SU-DHL-6 (cell line): ENCODE data around the gene ENDOV.

ENCODE experiments used
- H2AFZ ChIP-seq: fragments of 200-600 bp; sonication (generic); 2 replicates; pipeline ENCODE4 v1.6.1; 2014; ENCODE audit warnings: low read depth, mild to moderate bottlenecking, moderate library complexity, mixed read lengths, antibody characterized with exemption, low read length; ENCODE audit not compliant: severe bottlenecking
- H3F3A ChIP-seq: fragments of 200-600 bp; shearing (Covaris generic); 2 replicates; pipeline ENCODE4 v1.6.0; 2016; ENCODE audit warnings: antibody characterized with exemption, mild to moderate bottlenecking; ENCODE audit not compliant: insufficient read depth
- H3K27ac ChIP-seq: fragments of 200-600 bp; sonication (generic); 2 replicates; pipeline ENCODE4 v1.5.1; 2016; ENCODE audit warnings: low read depth, mild to moderate bottlenecking, low read length, moderate library complexity, mixed read lengths
- H3K27me3 ChIP-seq: fragments of 200-600 bp; sonication (generic), shearing (Covaris generic); 2 replicates; pipeline ENCODE4 v1.6.0; 2014; ENCODE audit warnings: mild to moderate bottlenecking, low read length
- H3K36me3 ChIP-seq: fragments of 200-600 bp; sonication (generic); 2 replicates; pipeline ENCODE4 v1.6.1; 2014; ENCODE audit warnings: mild to moderate bottlenecking, low read length, mixed read lengths
- H3K4me2 ChIP-seq: fragments of 300-600, 200-600 bp; shearing (Covaris generic), sonication (generic); 2 replicates; pipeline ENCODE4 v1.6.0; 2014; ENCODE audit warnings: low read length, low read depth, mild to moderate bottlenecking; ENCODE audit not compliant: poor library complexity, severe bottlenecking
- H3K4me3 ChIP-seq: fragments of 200-600 bp; sonication (generic); 2 replicates; pipeline ENCODE4 v1.5.1; 2014; ENCODE audit warnings: antibody characterized with exemption, low read length, mild to moderate bottlenecking, mixed read lengths; ENCODE audit not compliant: insufficient read depth, poor library complexity, severe bottlenecking
- H3K79me2 ChIP-seq: fragments of 200-600 bp; sonication (generic); 2 replicates; pipeline ENCODE4 v1.6.1; 2014; ENCODE audit warnings: mild to moderate bottlenecking, low read length, moderate library complexity; ENCODE audit not compliant: insufficient read depth
- H3K9ac ChIP-seq: fragments of 200-600 bp; sonication (generic); 2 replicates; pipeline ENCODE4 v1.7.0; 2014; ENCODE audit warnings: mild to moderate bottlenecking, low read length
- H3K9me2 ChIP-seq: fragments of 200-600 bp; sonication (generic); replicated peaks from 2 replicates; pipeline ENCODE4 v1.6.1; 2014; ENCODE audit warnings: low read length; ENCODE audit not compliant: insufficient read depth
- H3K9me3 ChIP-seq: fragments of 200-600 bp; sonication (generic); 2 replicates; pipeline ENCODE4 v1.6.1; 2014; ENCODE audit warnings: low read length, mixed read lengths; ENCODE audit not compliant: insufficient read depth
- H4K20me1 ChIP-seq: fragments of 200-600 bp; sonication (generic); 2 replicates; pipeline ENCODE4 v1.6.1; 2014; ENCODE audit warnings: low read depth, mild to moderate bottlenecking, antibody characterized with exemption, low read length, moderate library complexity, mixed read lengths
- EZH2phosphoT487 ChIP-seq: fragments of 200-600 bp; sonication (generic), shearing (Covaris generic); conservative IDR thresholded peaks from 2 replicates; pipeline ENCODE4 v1.6.1; 2018; ENCODE audit warnings: mild to moderate bottlenecking, antibody characterized with exemption, low read length, moderate library complexity, mixed read lengths
- TF ChIP-seq, protein P1 (sequence below): fragments of 200-600 bp; sonication (generic); IDR thresholded peaks from one replicate; pipeline ENCODE4 v1.5.1; 2017; ENCODE audit warnings: antibody characterized with exemption, mild to moderate bottlenecking, low read length, moderate library complexity; ENCODE audit not compliant: insufficient read depth, poor library complexity, severe bottlenecking

Gene ENDOV

DNA sequence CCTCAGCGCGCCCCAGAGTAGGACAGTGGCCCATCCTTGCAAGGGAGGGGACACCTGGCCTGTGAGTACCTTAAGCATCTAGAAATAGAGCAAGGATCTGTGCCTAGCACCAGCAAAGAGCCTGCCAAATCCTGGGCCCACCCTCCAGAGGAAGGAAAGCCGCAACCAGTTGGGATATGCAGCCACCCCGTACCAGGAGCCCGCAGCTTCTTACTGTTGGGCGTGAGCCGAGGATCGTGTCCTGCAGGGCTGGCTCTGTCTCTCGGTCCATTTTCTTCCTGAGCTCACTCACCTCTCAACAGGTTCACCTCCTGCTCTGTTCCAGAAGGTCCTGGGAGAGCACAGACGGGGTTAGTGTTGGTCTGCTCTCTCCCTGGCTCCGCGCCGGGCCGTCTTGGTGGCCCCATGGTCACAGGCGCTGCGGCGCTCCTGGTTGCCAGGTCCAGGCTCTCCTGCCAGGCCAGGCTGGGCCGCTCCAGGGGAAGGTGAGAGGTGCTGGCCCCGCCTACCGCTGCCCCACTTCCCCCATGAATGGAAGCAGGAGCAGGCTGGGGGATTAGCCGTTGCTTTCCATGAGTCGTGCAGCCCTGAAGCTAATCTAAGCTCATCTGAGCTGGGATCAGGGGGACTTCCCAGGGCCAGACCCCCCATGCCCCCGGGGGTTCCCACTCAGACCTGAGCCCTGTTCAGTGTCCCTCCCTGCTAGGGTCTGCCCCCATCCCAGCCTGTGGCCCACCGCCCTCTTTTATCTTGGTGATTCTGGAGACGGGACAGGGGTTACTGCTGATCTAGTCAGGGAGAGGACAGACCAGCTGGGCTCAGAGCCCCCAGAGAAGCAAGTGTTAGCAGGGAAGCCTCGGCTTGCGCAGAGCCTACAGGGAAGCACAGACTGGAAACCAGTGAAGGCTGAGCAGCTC, 12.7 kb downstream of the ENDOV start:
- H3K79me2 ChIP-seq = no peaks in the 10 kb centered on the region
- no peak overlapping the region for H3K4me2 ChIP-seq
- no peak overlapping the region for H2AFZ ChIP-seq
- no peaks in the 10 kb centered on the region for H3K27me3 ChIP-seq
- H3K4me3 ChIP-seq = no peak overlapping the region
- TF ChIP-seq EZH2phosphoT487 = no peak
- TF ChIP-seq, protein P1, sequence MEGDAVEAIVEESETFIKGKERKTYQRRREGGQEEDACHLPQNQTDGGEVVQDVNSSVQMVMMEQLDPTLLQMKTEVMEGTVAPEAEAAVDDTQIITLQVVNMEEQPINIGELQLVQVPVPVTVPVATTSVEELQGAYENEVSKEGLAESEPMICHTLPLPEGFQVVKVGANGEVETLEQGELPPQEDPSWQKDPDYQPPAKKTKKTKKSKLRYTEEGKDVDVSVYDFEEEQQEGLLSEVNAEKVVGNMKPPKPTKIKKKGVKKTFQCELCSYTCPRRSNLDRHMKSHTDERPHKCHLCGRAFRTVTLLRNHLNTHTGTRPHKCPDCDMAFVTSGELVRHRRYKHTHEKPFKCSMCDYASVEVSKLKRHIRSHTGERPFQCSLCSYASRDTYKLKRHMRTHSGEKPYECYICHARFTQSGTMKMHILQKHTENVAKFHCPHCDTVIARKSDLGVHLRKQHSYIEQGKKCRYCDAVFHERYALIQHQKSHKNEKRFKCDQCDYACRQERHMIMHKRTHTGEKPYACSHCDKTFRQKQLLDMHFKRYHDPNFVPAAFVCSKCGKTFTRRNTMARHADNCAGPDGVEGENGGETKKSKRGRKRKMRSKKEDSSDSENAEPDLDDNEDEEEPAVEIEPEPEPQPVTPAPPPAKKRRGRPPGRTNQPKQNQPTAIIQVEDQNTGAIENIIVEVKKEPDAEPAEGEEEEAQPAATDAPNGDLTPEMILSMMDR = no peak
- H4K20me1 ChIP-seq = no peaks in the 10 kb centered on the region
- no peaks in the 10 kb centered on the region for H3K36me3 ChIP-seq
- no peaks in the 10 kb centered on the region for H3K9me2 ChIP-seq
- H3K9me3 ChIP-seq = no peaks in the 10 kb centered on the region
- no peaks in the 10 kb centered on the region for H3F3A ChIP-seq
- no peak overlapping the region for H3K9ac ChIP-seq
- no peak overlapping the region for H3K27ac ChIP-seq

DNA sequence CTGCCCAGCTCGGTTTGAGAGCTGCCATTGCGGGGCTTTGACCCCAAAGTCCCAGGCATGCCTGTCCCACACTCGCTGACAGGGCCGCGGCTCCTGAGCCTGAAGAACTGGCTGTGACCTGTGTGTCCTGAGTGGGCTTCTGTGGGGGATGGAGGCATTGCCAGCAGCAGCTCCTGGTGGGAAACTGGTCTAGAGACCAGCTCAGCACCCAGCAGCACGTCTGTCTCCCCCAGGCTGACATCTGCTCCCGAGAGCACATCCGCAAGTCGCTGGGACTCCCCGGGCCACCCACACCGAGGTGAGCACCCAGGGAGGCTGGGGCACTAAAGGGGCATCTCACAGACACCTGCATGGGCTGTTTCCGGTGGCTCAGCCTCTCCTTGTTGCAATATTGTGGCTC, 13.4 kb downstream of the ENDOV start:
- no peaks in the 10 kb centered on the region for H3K27me3 ChIP-seq
- TF ChIP-seq, protein P1 = no peak

DNA sequence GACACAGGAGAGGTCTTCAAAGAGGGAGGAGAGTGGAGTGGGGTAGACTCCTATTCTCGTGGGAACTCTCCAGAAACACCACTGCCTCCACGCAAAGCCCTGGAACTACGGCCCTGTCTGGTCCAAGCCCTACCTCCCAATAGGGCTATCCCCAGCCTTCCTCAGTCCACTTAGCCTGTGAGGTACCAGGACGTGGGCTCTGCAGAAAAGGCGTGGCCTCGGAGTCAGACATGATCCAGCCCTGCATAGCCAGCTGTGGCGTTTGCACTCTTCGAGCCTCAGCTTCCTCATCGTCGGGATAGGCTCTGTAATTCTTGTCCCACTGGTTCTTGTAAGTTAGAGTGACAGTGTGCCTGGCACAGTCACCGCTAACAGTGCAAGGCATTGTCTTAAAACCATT, 13.8 kb downstream of the ENDOV start:
- no peaks in the 10 kb centered on the region for H3K27me3 ChIP-seq

More for the DNA sequence above, 13.4 kb downstream of the ENDOV start:
- Histone ChIP-seq H3F3A (no peaks in the 10 kb centered on the region), H3K79me2 (no peaks in the 10 kb centered on the region), H3K9ac (no peak overlapping the region), H3K4me2 (no peak overlapping the region), H3K27ac (no peak overlapping the region), H3K9me3 (no peaks in the 10 kb centered on the region), H2AFZ (no peak overlapping the region), H3K36me3 (no peaks in the 10 kb centered on the region), H4K20me1 (no peaks in the 10 kb centered on the region), H3K4me3 (no peak overlapping the region), H3K9me2 (no peaks in the 10 kb centered on the region)

More for the DNA sequence above, 13.8 kb downstream of the ENDOV start:
- no peaks in the 10 kb centered on the region for H3F3A ChIP-seq
- no peaks in the 10 kb centered on the region for H3K36me3 ChIP-seq
- H3K79me2 ChIP-seq = no peaks in the 10 kb centered on the region
- no peaks in the 10 kb centered on the region for H4K20me1 ChIP-seq
- no peak overlapping the region for H3K4me3 ChIP-seq
- H3K4me2 ChIP-seq = no peak overlapping the region
- no peak overlapping the region for H3K9ac ChIP-seq
- no peak overlapping the region for H2AFZ ChIP-seq
- H3K9me2 ChIP-seq = no peaks in the 10 kb centered on the region
- H3K27ac ChIP-seq = no peak overlapping the region
- no peaks in the 10 kb centered on the region for H3K9me3 ChIP-seq
- TF ChIP-seq, protein P1 = no peak
- TF ChIP-seq EZH2phosphoT487 = no peak
